ENCODE data around the gene ADSS2.

The ADSS2 gene

DNA sequence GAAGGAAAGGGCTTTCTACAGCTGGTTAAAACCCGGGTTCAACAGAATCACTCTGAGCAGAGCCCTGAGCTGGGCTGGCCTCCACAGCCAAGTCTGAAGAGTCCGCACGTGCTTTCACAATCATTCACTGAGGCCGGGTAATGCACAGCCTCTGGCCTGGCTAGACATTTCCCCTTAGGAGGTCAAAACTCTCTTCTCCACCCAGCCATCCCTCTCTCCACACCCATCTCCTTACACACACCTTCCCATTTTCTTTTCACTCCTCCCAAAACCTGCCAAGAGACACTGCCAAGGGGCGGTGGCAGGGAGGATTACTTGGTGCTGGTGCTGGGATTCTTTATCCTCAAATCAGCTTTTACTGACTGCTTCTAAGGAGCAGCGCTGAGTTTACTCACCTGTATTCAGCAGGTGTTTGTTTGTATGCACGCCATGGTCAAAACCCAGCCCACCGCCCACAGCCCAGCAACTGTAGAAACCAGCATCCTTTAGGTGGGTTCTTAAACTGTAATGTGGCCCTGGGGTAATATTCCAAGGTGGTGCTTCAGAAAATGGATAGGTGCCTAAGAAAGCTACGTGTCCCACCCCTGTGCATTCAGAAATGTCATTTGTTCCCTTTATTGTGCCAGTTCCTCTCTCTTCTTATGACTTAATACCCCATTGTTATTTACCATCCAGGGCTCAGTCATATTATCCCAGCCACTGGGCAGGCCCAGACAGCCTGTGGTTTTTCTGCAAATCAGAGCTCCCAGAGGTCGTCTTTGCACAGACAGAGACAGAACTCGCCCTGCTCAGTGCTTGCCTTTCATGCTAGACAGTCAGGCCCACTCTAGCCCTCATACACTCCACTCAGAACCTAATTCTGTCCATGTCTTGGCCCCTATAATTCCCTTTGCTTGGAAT, 80.2 kb downstream of the ADSS2 start:
- H3K4me3 ChIP-seq (ENCODE audit: low read depth, low read length) = no peak overlapping the region
- no peak overlapping the region for H3K9ac ChIP-seq
- no peak overlapping the region for H3K4me2 ChIP-seq (ENCODE audit: low read length)
- H3K27me3 ChIP-seq (ENCODE audit: control insufficient read depth, insufficient read depth, low read length) = no peaks in the 10 kb centered on the region
- H3K4me1 ChIP-seq = peaks cover 4% of the 10 kb centered on the region
- TF ChIP-seq, protein P1, sequence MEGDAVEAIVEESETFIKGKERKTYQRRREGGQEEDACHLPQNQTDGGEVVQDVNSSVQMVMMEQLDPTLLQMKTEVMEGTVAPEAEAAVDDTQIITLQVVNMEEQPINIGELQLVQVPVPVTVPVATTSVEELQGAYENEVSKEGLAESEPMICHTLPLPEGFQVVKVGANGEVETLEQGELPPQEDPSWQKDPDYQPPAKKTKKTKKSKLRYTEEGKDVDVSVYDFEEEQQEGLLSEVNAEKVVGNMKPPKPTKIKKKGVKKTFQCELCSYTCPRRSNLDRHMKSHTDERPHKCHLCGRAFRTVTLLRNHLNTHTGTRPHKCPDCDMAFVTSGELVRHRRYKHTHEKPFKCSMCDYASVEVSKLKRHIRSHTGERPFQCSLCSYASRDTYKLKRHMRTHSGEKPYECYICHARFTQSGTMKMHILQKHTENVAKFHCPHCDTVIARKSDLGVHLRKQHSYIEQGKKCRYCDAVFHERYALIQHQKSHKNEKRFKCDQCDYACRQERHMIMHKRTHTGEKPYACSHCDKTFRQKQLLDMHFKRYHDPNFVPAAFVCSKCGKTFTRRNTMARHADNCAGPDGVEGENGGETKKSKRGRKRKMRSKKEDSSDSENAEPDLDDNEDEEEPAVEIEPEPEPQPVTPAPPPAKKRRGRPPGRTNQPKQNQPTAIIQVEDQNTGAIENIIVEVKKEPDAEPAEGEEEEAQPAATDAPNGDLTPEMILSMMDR (IDR thresholded peaks at IDR 0.05) = no peak
- no peaks in the 10 kb centered on the region for H3K79me2 ChIP-seq
- no peak overlapping the region for H3K27ac ChIP-seq
- H2AFZ ChIP-seq = no peak overlapping the region
- no peaks in the 10 kb centered on the region for H3K9me3 ChIP-seq (ENCODE audit: control insufficient read depth, low read length)
- H3K36me3 ChIP-seq (ENCODE audit: control insufficient read depth, insufficient read depth, low read length) = no peaks in the 10 kb centered on the region

DNA sequence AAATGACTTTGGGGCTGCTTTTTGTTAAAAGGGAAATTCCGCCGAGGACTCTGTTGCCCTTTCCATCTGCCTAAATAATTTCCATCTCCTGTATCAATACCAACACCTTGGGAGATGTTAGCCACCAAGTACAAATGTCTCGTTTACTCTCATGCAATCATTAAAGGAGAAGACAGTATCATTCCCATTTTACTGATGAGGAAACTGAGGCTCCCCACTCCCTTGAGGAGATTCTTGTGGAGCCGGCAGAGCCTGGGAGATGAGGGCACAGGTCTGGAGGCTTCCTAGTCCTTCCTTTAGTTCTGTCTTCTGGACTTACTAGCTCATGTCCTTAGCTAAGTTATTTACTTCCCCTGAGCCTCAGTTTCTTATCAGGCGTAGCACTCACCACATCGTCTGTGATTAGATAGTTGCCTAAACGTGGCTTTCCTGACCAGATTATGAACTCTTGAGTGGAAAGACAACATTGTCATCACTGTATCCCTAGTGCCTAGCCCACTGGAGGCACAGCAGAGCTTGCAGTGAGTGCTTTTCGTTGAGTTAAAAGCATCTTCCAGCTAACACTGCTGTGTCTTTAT, 81.6 kb downstream of the ADSS2 start:
- H3K9me3 ChIP-seq (ENCODE audit: control insufficient read depth, low read length) = no peaks in the 10 kb centered on the region
- no peak overlapping the region for H3K27ac ChIP-seq
- H3K36me3 ChIP-seq (ENCODE audit: control insufficient read depth, insufficient read depth, low read length) = no peaks in the 10 kb centered on the region
- H3K4me1 ChIP-seq = peaks cover 6% of the 10 kb centered on the region
- no peak overlapping the region for H3K4me2 ChIP-seq (ENCODE audit: low read length)
- H3K4me3 ChIP-seq (ENCODE audit: low read depth, low read length) = no peak overlapping the region
- no peak overlapping the region for H3K9ac ChIP-seq
- no peak overlapping the region for H2AFZ ChIP-seq
- H3K27me3 ChIP-seq (ENCODE audit: control insufficient read depth, insufficient read depth, low read length) = no peaks in the 10 kb centered on the region
- no peaks in the 10 kb centered on the region for H3K79me2 ChIP-seq
- TF ChIP-seq, protein P1 (IDR thresholded peaks at IDR 0.05) = no peak

DNA sequence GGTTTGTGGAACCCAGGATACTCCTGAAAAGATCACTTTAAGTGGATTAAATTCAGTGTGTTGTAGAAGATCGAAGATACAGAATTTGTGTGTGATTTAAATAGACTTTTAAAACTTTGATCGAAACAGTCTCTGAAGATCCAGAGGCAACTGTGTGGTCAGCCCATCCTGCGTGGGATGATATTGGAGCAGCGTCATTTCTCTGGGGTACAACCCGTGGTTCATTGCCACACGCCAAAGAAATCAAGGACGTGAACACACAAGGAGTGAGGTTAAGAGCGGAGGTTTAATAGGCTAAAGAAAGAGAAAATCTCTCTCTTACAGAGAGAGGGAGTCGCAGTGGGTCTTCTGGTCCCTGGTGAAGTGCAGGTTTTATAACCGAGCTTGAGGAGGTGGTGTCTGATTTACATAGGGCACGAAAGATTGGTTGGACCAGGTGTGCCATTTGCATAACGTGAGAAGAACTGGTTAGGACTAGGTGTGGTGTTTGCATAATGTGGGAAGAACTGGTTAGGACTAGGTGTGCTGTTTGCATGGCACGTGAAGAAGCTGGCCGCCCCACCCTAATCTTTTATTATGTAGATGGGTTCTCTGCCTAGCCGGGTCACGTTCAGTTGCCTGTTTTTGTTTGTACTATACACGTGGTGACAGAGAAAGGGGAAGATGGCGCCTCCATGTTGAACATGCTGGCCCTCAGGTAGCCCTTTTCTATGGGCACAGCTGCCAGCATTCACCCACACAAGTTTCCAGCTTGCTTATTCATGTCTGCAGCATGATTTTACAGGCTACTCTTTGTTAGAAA, 82.3 kb downstream of the ADSS2 start:
- H3K79me2 ChIP-seq = no peaks in the 10 kb centered on the region
- H3K27ac ChIP-seq = no peak overlapping the region
- TF ChIP-seq, protein P1 (IDR thresholded peaks at IDR 0.05) = no peak
- no peak overlapping the region for H2AFZ ChIP-seq
- no peaks in the 10 kb centered on the region for H3K27me3 ChIP-seq (ENCODE audit: control insufficient read depth, insufficient read depth, low read length)
- no peaks in the 10 kb centered on the region for H3K9me3 ChIP-seq (ENCODE audit: control insufficient read depth, low read length)
- no peak overlapping the region for H3K4me3 ChIP-seq (ENCODE audit: low read depth, low read length)
- no peak overlapping the region for H3K9ac ChIP-seq
- peaks cover 6% of the 10 kb centered on the region for H3K4me1 ChIP-seq
- H3K4me2 ChIP-seq (ENCODE audit: low read length) = no peak overlapping the region
- H3K36me3 ChIP-seq (ENCODE audit: control insufficient read depth, insufficient read depth, low read length) = no peaks in the 10 kb centered on the region

DNA sequence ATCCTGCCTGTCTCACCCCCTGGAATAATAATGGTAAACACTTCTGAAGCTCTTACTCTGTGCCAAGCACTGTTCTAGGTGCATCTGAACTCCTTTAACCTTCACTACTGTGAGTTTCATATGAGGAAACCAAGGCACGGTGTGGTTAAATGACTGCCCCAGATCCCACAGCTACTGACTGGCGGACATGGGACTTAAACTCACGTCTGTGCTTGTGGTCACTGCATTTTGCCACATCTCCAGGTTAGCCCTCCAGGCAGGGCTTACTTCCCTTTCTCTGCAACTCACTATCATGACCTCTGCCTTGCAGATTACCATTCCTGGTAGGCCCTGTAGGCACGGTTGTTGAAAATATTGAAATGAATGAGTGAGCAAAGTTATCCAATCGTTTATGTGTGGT, 83.4 kb downstream of the ADSS2 start:
- Histone ChIP-seq H3K79me2 (no peaks in the 10 kb centered on the region), H3K4me3 (ENCODE audit: low read depth, low read length) (no peak overlapping the region), H3K4me2 (ENCODE audit: low read length) (no peak overlapping the region), H3K27me3 (ENCODE audit: control insufficient read depth, insufficient read depth, low read length) (no peaks in the 10 kb centered on the region), H3K36me3 (ENCODE audit: control insufficient read depth, insufficient read depth, low read length) (no peaks in the 10 kb centered on the region), H3K4me1 (peaks cover 6% of the 10 kb centered on the region), H3K9ac (no peak overlapping the region), H3K9me3 (ENCODE audit: control insufficient read depth, low read length) (no peaks in the 10 kb centered on the region), H2AFZ (no peak overlapping the region), H3K27ac (no peak overlapping the region)
- TF ChIP-seq, protein P1 (IDR thresholded peaks at IDR 0.05) = no peak

Measured in parathyroid adenoma (tissue), 2 donors.